CD1c-positive myeloid dendritic cell (primary cell): ENCODE results near the gene CIP2A.
"Not testable (repeated sequence)": the region's sequence is repeated elsewhere in the genome, so short reads cannot be mapped to it uniquely, and the experiment has no call there.

Experiments used
- DNase-seq: peaks from one replicate; pipeline ENCODE4 v3.0.0-alpha.2; 2016; ENCODE audit errors: extremely low spot score

CIP2A gene

DNA sequence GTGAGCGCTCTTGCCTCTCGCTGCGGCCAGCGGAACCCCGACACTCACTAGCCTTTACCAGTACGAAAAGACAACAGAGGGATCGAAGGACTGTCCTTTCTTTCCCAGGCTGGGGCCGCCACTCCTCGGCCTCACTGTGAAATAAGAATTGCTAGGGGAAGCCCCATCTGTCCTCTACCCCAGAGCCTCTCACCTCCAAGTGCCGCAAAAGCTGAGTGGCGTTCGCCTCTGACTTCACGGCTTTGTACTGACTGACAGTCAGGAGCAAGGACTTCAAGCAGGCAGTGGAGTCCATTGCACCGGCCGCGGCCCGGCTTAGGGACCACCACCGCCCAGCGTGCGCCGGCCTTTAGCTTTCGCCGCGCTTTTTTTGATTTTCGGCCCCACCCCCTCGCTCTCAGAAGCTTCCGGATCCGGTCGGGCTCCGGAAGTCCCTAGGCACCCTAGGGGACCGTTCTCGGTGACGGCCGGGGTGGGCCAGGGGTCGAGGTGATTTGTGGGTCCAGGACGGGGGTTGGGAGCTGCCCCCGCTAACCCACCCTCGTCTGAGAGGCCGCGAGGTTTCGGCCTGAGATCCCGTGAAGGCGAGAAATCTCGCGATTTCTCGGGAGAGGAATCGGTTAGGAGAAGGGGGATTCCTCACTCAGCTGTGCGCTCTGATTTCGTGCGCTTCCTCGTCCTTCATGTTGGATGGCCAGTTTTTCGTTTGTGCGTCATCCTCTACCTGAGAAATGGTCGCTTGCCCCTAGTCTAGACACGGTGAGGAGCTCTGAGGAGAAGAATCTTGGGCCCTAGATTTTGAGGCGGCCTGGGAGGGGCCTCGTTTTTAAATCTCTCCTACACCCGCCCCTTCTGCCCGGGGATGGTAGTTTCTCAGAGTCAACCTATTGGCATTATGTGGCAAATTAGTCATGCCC is at the start of gene CIP2A, which contains the start of gene DZIP3:
Gene CIP2A (minus strand): TSS at position 358 of the 917 bp plus-strand sequence. CDS start 63 bp downstream, at position 295.
Gene DZIP3 (plus strand): TSS at position 642 of the 917 bp plus-strand sequence. CDS start 15,685 bp downstream, outside the sequence.
- DNase-seq = peak; percentile 92

- no peak for DNase-seq
These were observed 40.7 kb upstream of the CIP2A start for GRCh38 chr3:108629974-108630373.

DNA sequence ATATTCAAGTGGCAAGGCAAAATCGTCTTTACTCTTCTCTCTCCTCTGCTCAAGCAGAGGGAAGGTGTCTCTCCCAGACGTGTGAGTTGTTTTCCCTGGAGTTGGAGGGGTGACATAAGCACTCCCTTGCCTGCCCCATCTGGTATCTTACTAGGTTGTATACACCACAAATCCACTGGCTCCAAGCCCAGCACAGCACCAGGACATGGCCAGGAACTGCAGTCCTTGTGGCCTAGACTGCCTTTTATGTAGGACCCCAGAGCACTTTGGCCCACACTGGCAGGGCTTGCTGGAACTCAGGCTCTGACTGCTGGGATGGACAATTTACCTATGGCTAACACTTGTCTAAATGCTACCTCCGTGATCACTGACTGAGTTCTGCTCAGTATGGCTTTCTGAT is 34.3 kb upstream of the CIP2A start:
- DNase-seq = no peak

- no peak for DNase-seq
These were observed 31.0 kb upstream of the CIP2A start for GRCh38 chr3:108620250-108620649.

DNA sequence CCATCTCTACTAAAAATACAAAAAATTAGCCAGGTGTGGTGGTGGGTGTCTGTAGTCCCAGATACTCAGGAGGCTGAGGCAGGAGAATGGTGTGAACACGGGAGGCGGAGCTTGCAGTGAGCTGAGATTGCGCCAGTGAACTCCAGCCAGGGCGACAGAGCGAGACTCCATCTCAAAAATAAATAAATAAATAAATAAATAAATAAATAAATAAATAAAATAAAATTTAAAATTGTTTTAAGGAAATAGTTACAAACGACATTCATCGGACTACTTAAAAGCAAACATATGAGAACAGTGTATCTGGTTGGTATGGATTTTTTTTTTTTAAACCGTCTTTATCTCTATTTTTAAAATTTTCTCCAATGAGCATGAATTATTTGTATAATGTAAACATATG is 26.9 kb upstream of the CIP2A start:
- DNase-seq = not testable (repeated sequence)

- no peak for DNase-seq
These were observed 21.4 kb upstream of the CIP2A start for GRCh38 chr3:108610651-108611050.

DNA sequence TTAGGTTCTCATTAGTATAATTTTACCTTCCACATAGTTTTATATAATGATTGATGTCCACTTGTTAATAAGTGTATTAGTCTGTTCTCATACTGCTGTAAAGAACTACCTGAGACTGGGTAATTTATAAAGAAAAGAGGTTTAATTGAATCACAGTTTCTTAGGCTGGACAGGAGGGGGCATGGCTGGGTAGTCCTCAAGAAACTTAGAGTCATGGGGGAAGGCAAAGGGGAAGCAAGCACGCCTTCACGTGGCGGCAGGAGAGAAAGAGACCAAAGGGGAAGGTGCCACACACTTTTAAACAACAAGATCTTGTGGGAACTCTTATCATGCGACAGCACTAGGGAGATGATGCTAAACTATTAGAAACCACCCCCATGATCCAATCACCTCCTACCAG is 19.5 kb upstream of the CIP2A start:
- DNase-seq = no peak

- DNase-seq = no peak
These were observed 16.3 kb upstream of the CIP2A start for GRCh38 chr3:108605491-108605890.

DNA sequence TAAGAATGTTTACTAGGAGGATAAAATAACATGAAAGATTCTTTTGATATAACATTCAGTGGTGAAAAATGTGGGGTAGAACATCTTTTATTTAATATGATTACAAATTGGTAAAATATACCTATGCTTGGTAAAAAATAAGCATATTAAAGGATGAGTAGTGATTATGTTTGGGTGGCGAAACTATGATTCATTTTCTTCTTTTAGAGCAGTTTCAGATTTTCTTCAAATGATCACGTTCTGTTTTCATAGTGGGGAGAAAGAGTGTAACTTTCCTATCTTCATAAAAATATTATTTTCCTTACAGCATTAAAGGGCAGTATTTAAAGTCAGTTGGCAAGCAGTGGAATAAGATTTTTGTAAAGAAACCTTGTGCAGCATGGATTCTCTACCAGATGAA is 15.8 kb upstream of the CIP2A start:
- DNase-seq = no peak

GRCh38 chr3:108603691-108604090 is 14.5 kb upstream of the CIP2A start:
- DNase-seq = peak; percentile 13

DNA sequence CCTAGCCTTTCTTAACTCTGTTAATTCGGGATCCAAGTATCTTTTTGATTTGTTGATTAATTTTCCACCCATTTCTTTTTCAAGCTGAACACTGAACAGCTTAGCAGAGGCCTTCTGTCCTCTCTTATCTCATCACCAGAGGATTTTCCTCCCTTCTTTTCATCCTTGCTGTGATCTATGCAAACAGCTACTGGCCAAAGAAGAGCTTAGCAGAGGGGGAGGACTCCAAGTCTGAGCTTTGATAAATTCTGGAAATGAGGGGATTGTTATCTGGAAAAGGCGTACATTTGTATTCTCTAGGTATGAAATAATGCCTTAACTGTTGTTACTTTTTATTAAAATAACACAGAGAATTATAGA is 13.7 kb upstream of the CIP2A start:
- DNase-seq = no peak

DNA sequence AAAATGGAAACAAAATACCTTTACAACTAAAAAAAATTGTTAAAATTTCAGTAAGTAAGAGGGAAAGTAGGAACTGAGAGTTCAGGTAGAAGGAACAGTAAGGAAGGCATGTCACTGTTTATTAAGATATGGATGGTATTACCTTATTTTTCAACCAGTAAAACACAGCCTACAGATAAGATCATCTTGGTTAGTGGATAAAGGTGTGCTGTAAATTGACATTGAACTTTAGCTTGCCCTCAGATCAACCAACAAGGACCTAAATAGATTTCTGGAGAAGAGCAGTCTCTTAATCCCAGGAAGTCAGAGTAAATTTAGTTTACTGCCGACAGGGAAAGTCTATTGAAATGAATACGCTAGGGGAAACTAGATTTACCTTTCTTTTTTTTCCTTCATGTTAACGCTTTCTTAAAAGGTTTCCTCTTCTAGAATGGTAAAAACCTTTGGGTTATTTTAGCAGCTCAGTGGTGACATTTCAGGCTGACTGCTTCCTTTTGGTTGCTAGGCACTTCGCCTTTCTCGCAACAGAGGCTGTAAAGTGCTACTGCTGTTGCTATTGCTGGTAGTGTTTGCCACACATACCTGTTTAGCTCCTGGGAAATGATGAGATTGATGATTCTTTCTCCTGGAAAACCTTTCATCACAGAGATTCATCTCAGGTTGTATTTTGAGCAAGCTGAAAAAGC is 13.2 kb upstream of the CIP2A start:
- DNase-seq = peak; percentile 10

GRCh38 chr3:108599677-108600409 is 10.6 kb upstream of the CIP2A start:
- DNase-seq = no peak

DNA sequence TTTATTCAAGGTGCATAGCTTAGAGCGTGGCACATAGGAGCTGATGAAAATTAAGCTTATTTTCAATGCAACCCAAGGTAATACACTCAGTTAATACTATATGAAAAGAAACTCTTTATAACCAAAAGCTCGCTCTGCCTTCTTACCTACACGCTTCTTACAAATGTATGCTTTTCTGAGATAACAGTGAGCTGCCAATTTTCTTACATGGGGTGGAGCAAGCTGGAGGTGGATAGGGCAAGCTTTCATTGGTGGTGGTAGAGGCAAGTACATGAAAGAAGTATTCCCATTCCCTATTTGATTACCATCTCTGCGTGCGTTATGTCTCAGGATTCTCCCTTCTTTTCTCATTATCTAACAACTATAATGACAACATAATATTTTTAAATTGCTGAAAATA is 9.1 kb upstream of the CIP2A start:
- no peak for DNase-seq

GRCh38 chr3:108595321-108595720 is 6.1 kb upstream of the CIP2A start:
- no peak for DNase-seq

GRCh38 chr3:108590460-108590859 is 1.2 kb upstream of the CIP2A start:
- DNase-seq = no peak

DNA sequence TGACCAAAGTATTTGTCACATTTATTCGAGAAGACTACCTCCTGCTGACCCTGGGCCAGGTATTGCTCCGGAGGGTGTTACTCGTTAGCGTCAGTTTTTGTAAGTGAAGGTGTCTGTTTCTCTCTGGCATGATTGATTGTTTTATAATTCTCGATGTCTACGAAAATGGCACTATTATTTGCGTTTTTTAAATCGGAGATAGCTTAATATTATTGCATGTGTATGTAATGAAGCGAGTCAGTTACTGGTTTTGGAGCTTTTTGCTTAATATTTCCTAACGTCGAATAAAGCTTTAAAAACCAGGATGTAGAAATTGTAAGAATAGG is 723 bp upstream of the CIP2A start:
- DNase-seq = no peak

DNA sequence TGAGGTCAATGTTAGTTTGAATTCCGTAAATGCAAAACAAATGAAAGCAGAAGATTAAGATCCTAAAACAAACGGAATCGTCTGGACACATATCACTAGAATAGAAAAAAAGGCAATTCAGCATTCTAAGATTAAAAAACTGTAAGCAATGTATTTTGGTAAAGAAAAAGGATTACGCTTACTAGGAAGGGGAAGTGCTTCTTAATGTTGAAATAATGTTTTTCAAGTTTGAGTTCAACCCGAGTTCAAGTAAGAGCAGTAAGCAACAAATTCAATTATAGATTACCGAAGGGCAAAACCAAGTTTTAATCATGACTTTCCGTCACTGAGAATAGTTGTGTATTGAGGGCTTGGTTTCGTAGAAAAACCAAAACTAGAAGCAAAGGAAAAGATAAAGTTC is 637 bp downstream of the CIP2A start:
- DNase-seq = peak; percentile 55

GRCh38 chr3:108578064-108578463 is 11.2 kb downstream of the CIP2A start:
- DNase-seq = no peak

DNA sequence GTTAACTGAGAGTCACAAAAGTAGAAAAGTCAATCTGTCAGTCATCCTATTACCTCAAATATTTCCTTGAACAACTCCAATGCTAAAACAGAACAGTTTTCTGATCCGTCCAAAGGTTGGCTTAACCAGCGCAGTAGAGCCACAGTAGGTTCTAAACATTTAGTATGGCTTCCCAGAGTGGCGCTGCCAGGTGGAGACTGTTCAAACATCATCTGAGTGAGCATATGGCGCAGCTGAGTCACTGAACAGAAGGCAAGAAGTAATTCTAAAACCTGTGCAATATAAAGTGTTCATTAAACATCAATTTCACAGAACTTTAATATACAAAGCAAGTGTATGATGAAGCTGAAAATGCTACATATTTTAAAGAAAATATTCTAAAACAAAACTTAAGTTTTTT is 19.9 kb downstream of the CIP2A start:
- no peak for DNase-seq

DNA sequence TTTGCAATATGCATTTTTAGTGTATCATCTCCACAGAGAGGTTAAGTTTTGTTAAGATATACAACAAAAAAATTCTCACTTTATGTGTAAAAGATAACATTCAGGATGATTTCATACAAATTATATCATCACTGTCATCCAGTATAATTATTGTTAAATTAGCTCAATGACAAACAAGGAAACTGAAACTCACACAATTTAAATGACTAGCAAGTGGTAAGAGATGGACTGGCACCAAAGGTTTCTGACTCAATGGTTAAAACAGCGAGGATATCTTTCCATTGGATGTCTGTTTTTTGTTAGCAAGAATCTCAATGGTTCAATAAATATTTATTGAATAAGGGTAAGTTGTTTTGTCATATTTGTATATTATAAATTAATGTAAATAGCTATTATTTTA is 22.6 kb downstream of the CIP2A start:
- no peak for DNase-seq

GRCh38 chr3:108565506-108565905 is 23.7 kb downstream of the CIP2A start:
- no peak for DNase-seq

DNA sequence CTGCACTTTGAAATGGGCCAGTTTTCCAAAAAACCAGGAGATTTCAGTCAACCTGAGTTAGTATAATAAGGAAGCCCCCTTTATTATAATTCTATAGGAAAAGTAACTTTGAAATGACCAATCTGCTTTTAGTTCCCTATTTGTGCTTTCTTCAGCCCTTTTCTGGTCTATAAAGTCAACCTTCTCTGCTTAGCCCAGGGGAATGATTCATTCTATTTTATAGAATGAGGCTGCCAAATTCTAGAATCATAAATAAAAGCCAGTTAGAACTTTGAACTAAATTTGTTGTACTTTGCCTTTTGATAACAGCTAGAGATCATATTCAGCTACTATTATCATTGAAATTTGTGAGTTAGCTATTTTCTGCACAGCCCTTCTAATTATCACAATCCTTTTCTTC is 24.7 kb downstream of the CIP2A start:
- DNase-seq = no peak
